BJ (cell line): ENCODE results near the gene PPP1CA. TPM values are rescaled to one million over a fixed set of nuclear protein-coding genes. Genes with fewer than 3 reads are reported as not detected.

Source experiments
- CTCF ChIA-PET: fragments of 350-600 bp; formaldehyde crosslinking; extraction: SDS; loops from one replicate; lab custom pipeline; 2021; ENCODE audit warnings: antibody characterized with exemption, inconsistent platforms; lab: Yijun Ruan, JAX
- POLR2A ChIA-PET: fragments of 300-600 bp; sonication (Branson Sonifier 250); formaldehyde crosslinking; extraction: SDS; loops from one replicate; lab custom pipeline; 2021; ENCODE audit warnings: antibody characterized with exemption; lab: Charles Lee
- DNase-seq: peaks from one replicate; pipeline ENCODE4 v3.0.0-alpha.2; 2011; ENCODE audit warnings: low read depth
- H3K27me3 ChIP-seq: 2 replicates; pipeline ENCODE4 v1.6.0; 2011; ENCODE audit warnings: low read length; ENCODE audit not compliant: control insufficient read depth, insufficient read depth
- H3K36me3 ChIP-seq: 2 replicates; pipeline ENCODE4 v1.5.1; 2011; ENCODE audit warnings: low read length; ENCODE audit not compliant: control insufficient read depth, insufficient read depth
- H3K4me3 ChIP-seq: 2 replicates; pipeline ENCODE4 v1.5.1; 2011; ENCODE audit warnings: low read depth, mild to moderate bottlenecking, control low read depth, low read length
- polyA plus RNA-seq: library from polyadenylated mRNA; depleted of rRNA; stranded (reverse); fragments of >200 nt; gene quantifications from 2 replicates; pipeline ENCODE4 v1.2.3, GENCODE V29; 2011
- TF ChIP-seq, protein P1 (sequence below): IDR thresholded peaks from 2 replicates; pipeline ENCODE4 v1.5.1; 2011; ENCODE audit warnings: low read depth, mild to moderate bottlenecking, control low read depth, inconsistent platforms, low read length, moderate library complexity; ENCODE audit not compliant: insufficient read depth

PPP1CA gene
- polyA plus RNA-seq, 1 experiment, result 233 TPM

GRCh38 chr11:67423466-67423865 lies 21.8 kb upstream of the PPP1CA start:
- ChIA-PET POLR2A (no interaction called here), CTCF (no interaction called here)
- DNase-seq, result no peak
- no peaks in the 10 kb centered on the region for H3K27me3 ChIP-seq
- no peaks in the 10 kb centered on the region for H3K36me3 ChIP-seq
- H3K4me3 ChIP-seq, result no peak overlapping the region
- TF ChIP-seq, protein P1, sequence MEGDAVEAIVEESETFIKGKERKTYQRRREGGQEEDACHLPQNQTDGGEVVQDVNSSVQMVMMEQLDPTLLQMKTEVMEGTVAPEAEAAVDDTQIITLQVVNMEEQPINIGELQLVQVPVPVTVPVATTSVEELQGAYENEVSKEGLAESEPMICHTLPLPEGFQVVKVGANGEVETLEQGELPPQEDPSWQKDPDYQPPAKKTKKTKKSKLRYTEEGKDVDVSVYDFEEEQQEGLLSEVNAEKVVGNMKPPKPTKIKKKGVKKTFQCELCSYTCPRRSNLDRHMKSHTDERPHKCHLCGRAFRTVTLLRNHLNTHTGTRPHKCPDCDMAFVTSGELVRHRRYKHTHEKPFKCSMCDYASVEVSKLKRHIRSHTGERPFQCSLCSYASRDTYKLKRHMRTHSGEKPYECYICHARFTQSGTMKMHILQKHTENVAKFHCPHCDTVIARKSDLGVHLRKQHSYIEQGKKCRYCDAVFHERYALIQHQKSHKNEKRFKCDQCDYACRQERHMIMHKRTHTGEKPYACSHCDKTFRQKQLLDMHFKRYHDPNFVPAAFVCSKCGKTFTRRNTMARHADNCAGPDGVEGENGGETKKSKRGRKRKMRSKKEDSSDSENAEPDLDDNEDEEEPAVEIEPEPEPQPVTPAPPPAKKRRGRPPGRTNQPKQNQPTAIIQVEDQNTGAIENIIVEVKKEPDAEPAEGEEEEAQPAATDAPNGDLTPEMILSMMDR, result no peak

- Histone ChIP-seq H3K4me3 (no peak overlapping the region), H3K27me3 (no peaks in the 10 kb centered on the region), H3K36me3 (no peaks in the 10 kb centered on the region)
- no peak for DNase-seq
- ChIA-PET POLR2A (no interaction called here), CTCF (no interaction called here)
- TF ChIP-seq, protein P1, result no peak
These were observed 21.2 kb upstream of the PPP1CA start for GRCh38 chr11:67422891-67423290.

- CTCF ChIA-PET, result interaction anchor here (0.6 to 3.1 kb wide), 4 partner anchors 14 to 209 kb away, joined by 3 to 9 read pairs (median 4); partner anchors contain the start of gene PPP1CA
- Histone ChIP-seq H3K27me3 (no peaks in the 10 kb centered on the region), H3K4me3 (peak overlapping the region; percentile 41), H3K36me3 (no peaks in the 10 kb centered on the region)
- no peak for DNase-seq
- POLR2A ChIA-PET, result interaction anchor here (0.6 kb wide), 1 partner anchor 160 kb away, joined by 6 read pairs; no protein-coding TSS in a partner anchor
- TF ChIP-seq, protein P1, result no peak
These were observed 19.9 kb upstream of the PPP1CA start for GRCh38 chr11:67421430-67422031.

- DNase-seq, result no peak
- ChIA-PET POLR2A (no interaction called here), CTCF (interaction anchor here (0.6 to 3.1 kb wide), 4 partner anchors 13 to 209 kb away, joined by 3 to 9 read pairs (median 4); partner anchors contain the start of gene PPP1CA)
- TF ChIP-seq, protein P1, result no peak
- H3K4me3 ChIP-seq, result peak overlapping the region; percentile 41
- no peaks in the 10 kb centered on the region for H3K27me3 ChIP-seq
- H3K36me3 ChIP-seq, result no peaks in the 10 kb centered on the region
These were observed 19.2 kb upstream of the PPP1CA start for GRCh38 chr11:67420646-67421429.

DNA sequence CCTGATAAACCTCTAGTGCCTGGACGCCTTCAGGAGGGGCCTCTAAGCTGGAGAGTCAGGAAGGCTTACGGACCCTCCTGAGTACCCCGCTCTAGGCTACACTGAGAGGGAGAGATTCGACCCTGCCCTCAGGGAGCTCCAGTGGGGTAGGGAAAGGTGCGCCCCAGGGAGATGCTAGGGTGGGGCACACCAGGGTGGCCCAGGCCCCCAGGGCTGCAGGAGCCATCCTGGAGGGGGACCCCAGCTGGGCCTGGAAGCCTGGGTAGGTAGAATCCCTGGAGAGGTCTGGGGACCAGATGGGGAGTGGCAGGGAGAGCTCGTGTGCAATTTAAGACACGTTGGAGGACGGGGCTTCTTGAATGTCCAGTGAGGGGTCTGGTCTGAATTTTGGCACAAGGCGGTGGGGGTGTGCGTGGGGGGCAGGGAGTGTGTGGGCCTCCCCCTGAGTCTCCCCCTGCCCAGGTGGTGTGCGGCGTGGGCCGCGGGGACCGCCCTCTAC lies 18.5 kb upstream of the PPP1CA start:
- POLR2A ChIA-PET, result no interaction called here

More for the DNA sequence above, 18.5 kb upstream of the PPP1CA start:
- CTCF ChIA-PET, result interaction anchor here (1.4 to 3.1 kb wide), 3 partner anchors 13 to 38 kb away, joined by 4 to 9 read pairs (median 5); partner anchors contain the start of gene PPP1CA
- H3K4me3 ChIP-seq, result peak overlapping the region; percentile 41
- H3K27me3 ChIP-seq, result no peaks in the 10 kb centered on the region
- H3K36me3 ChIP-seq, result no peaks in the 10 kb centered on the region
- TF ChIP-seq, protein P1, result no peak
- no peak for DNase-seq
